ENCODE data around the gene CXCL14. TPM values are rescaled to one million over a fixed set of nuclear protein-coding genes. Genes with fewer than 3 reads are reported as not detected.

Gene CXCL14
- total and polyA plus RNA-seq, 7 donors, result 2.2 to 56.7 (median 16.1) TPM

DNA sequence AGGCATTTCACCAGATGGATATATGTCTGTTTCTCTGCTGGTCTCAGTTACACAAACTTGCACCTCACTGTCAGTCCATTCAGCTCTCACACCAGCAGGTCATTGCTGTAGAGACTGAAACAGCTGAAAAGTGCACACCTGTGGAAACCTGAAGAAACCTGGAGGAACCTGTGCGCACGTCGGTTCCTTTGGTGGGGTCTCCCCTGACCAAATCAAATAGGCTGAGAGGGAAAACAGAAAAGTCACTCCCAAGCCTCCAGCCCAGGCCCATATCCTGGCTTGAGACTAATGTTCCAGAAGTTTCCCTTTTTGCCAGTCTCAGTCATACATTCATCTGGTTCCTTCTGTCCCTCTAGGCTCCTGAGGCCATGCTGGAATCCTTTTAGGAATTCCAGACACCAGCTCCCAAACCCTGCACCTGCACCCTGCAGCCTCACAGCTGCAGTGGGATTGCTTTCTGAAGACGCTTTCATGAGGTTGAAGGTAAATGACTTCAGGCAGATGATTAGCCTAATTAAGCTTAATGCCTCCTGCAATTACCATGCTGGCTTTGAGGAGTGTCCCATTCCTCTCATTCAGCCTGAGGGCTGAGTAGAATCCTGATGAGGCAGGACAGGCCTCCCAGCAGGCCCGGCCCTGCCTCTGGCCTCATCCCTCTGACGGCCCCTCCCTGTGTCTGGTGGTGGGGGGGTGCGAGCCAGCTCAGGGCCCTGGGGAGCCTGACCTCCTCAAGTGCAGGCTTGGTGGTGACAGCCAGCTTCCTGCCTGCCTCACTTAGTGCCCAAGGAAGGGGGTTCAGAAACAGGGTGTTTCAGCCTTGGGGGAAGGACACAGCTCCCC is 24.3 kb upstream of the CXCL14 start:
- no peak for DNase-seq
- intact Hi-C loops (cut with DNase I), result no loop called here
- H3K27ac ChIP-seq, result no peak overlapping the region
- H3K9me3 ChIP-seq, result no peaks in the 10 kb centered on the region
- no peaks in the 10 kb centered on the region for H3K27me3 ChIP-seq
- no peaks in the 10 kb centered on the region for H3K36me3 ChIP-seq
- 86 to 90% methylated on average over 7 of the region's 7 CpGs for WGBS, 2 donors
- no peak for TF ChIP-seq POLR2AphosphoS5 (IDR thresholded peaks at IDR 0.05)
- peaks cover 0 to 8% (median 0%) of the 10 kb centered on the region in 4 donors for H3K4me1 ChIP-seq
- H3K4me3 ChIP-seq, result no peak overlapping the region

GRCh38 chr5:135601466-135601865 is 22.7 kb upstream of the CXCL14 start:
- Histone ChIP-seq H3K4me1 (peaks cover 0 to 3% (median 0%) of the 10 kb centered on the region in 4 donors), H3K36me3 (no peaks in the 10 kb centered on the region), H3K4me3 (no peak overlapping the region), H3K27ac (no peak overlapping the region), H3K27me3 (no peaks in the 10 kb centered on the region), H3K9me3 (no peaks in the 10 kb centered on the region)
- no peak for DNase-seq
- TF ChIP-seq, protein P1, sequence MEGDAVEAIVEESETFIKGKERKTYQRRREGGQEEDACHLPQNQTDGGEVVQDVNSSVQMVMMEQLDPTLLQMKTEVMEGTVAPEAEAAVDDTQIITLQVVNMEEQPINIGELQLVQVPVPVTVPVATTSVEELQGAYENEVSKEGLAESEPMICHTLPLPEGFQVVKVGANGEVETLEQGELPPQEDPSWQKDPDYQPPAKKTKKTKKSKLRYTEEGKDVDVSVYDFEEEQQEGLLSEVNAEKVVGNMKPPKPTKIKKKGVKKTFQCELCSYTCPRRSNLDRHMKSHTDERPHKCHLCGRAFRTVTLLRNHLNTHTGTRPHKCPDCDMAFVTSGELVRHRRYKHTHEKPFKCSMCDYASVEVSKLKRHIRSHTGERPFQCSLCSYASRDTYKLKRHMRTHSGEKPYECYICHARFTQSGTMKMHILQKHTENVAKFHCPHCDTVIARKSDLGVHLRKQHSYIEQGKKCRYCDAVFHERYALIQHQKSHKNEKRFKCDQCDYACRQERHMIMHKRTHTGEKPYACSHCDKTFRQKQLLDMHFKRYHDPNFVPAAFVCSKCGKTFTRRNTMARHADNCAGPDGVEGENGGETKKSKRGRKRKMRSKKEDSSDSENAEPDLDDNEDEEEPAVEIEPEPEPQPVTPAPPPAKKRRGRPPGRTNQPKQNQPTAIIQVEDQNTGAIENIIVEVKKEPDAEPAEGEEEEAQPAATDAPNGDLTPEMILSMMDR (IDR thresholded peaks at IDR 0.05), result no peak
- TF ChIP-seq EP300 (IDR thresholded peaks at IDR 0.05), result no peak
- no peak for TF ChIP-seq POLR2A (IDR thresholded peaks at IDR 0.05)
- TF ChIP-seq POLR2AphosphoS5 (IDR thresholded peaks at IDR 0.05), result no peak
- intact Hi-C loops (cut with DNase I), result no loop called here
- 89 to 93% methylated on average over 3 of the region's 3 CpGs for WGBS, 2 donors

DNA sequence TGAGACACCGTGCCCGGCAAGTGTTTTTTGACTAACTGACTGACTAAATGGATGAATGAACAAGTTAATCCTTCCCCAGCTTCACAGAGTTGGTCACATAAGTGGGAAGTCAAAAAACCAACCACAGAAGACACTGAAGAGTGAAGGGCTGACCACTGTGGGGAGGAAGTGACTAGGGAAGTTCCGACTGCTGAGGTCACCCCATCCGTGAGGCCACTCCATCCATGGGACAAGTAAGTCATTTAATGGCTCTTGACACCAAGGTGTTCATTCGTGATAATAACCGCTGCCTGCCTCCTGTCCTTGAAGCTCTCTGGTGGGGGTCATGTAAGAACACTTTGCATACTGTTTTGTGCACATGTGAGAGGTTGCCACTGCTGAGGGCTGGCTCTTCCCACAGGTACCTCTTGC is 22.2 kb upstream of the CXCL14 start:
- WGBS, 2 donors, result 85 to 93% methylated on average over 6 of the region's 6 CpGs
- intact Hi-C loops (cut with DNase I), result no loop called here
- DNase-seq, result no peak
- H3K4me3 ChIP-seq, result no peak overlapping the region
- no peak for TF ChIP-seq POLR2AphosphoS5 (IDR thresholded peaks at IDR 0.05)
- no peak for TF ChIP-seq POLR2A (IDR thresholded peaks at IDR 0.05)
- TF ChIP-seq, protein P1 (IDR thresholded peaks at IDR 0.05), result no peak
- no peak for TF ChIP-seq EP300 (IDR thresholded peaks at IDR 0.05)
- peaks cover 0 to under 1% (median 0%) of the 10 kb centered on the region in 4 donors for H3K9me3 ChIP-seq
- H3K27me3 ChIP-seq, result no peaks in the 10 kb centered on the region
- H3K36me3 ChIP-seq, result no peaks in the 10 kb centered on the region
- no peak overlapping the region for H3K27ac ChIP-seq
- H3K4me1 ChIP-seq, result no peaks in the 10 kb centered on the region

GRCh38 chr5:135600152-135600570 is 21.4 kb upstream of the CXCL14 start:
- WGBS, 2 donors, result 78 to 84% methylated on average over 5 of the region's 5 CpGs
- Histone ChIP-seq H3K36me3 (no peaks in the 10 kb centered on the region), H3K4me1 (no peaks in the 10 kb centered on the region), H3K9me3 (peaks cover 0 to 4% (median 0%) of the 10 kb centered on the region in 4 donors), H3K27ac (no peak overlapping the region), H3K27me3 (no peaks in the 10 kb centered on the region), H3K4me3 (no peak overlapping the region)
- TF ChIP-seq, protein P1 (IDR thresholded peaks at IDR 0.05), result no peak
- TF ChIP-seq POLR2A (IDR thresholded peaks at IDR 0.05) (no peak), POLR2AphosphoS5 (IDR thresholded peaks at IDR 0.05) (no peak), EP300 (IDR thresholded peaks at IDR 0.05) (no peak)
- intact Hi-C loops (cut with DNase I), result no loop called here
- DNase-seq, result no peak

DNA sequence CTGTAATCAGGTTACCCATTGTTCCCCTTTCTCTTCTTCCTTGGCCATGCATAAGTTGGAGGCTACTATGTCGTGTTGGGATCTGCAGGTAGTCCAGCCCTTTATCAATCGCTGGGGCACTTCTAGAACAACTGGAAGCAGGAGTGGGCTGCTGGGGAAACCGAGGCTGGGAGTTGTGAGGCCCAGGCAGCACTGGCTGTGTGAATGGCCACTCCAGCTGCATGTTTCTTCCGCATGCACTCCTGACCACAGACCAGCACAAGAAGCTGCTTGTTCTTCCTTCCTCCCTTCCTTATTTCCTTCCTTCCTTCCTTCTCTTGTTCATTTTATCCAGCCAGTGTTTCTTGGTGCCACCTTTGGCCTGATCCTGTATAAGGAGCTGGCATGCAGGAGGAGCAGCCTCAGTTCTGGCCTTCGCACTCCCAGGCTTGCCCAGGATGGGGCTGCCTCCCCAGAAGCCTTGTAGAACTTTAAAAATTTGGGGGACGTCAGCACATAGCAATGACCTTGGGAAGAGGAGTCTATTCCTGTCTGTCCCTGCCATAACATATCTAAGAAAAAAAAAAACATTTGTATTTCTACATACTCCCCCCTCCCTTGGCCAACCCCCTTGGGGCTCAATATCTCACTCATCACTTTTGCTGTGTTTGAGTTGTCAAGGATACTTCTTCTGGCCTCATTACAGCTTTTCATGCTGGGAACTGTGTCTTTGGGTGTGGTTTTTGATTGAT is 20.8 kb upstream of the CXCL14 start:
- 86 to 87% methylated on average over 6 of the region's 6 CpGs for WGBS, 2 donors
- Histone ChIP-seq H3K27me3 (no peaks in the 10 kb centered on the region), H3K4me1 (no peaks in the 10 kb centered on the region), H3K4me3 (no peak overlapping the region), H3K27ac (no peak overlapping the region), H3K9me3 (peaks cover 0 to 4% (median 0%) of the 10 kb centered on the region in 4 donors), H3K36me3 (no peaks in the 10 kb centered on the region)
- no peak for DNase-seq
- TF ChIP-seq POLR2AphosphoS5 (IDR thresholded peaks at IDR 0.05), result no peak
- intact Hi-C loops (cut with DNase I), result no loop called here
